NT2/D1 (cell line): ENCODE measurements around the gene PRR29.

ENCODE experiments used
- SUZ12 ChIP-seq: IDR thresholded peaks from 2 replicates; pipeline ENCODE4 v1.6.1; 2011; ENCODE audit not compliant: insufficient read length, insufficient read depth; ENCODE audit errors: extremely low read depth
- ZNF274 ChIP-seq: IDR thresholded peaks from 2 replicates; pipeline ENCODE4 v1.6.1; 2011; ENCODE audit warnings: mild to moderate bottlenecking, low read depth, low read length

GRCh38 chr17:64008830-64009229, 10.7 kb downstream of the PRR29 start:
- TF ChIP-seq SUZ12 (no peak), ZNF274 (no peak)
